HepG2 (cell line): ENCODE results near the gene SYT7. TPM values are rescaled to one million over a fixed set of nuclear protein-coding genes. Genes with fewer than 3 reads are reported as not detected.

Experiments used
- ATAC-seq: fragments of 200-7000 bp; cut with Tn5 transposase; 3 replicates; pipeline ENCODE4 v1.9.1; 2020; ENCODE audit warnings: mild to moderate bottlenecking, moderate library complexity
- BruUV-seq: library from RNA; stranded (reverse); fragments of 400-500 nt; replicated peaks from 2 replicates; lab custom pipeline; 2021; lab: Mats Ljungman, UMichigan
- CTCF ChIA-PET: fragments of 300-600 bp; formaldehyde crosslinking; extraction: SDS; loops from one replicate; lab custom pipeline; 2021; ENCODE audit warnings: low total read pairs, inconsistent platforms, low intra/inter-chr PET ratio; lab: Yijun Ruan, JAX
- POLR2A ChIA-PET: fragments of 350-600 bp; sonication (Branson Sonifier 250); formaldehyde crosslinking; loops from one replicate; lab custom pipeline; 2020; ENCODE audit warnings: antibody characterized with exemption, inconsistent platforms; lab: Yijun Ruan, JAX
- DNase-seq: peaks from one replicate; pipeline ENCODE4 v3.0.0-alpha.2; 2015; ENCODE audit warnings: low spot score
- FAIRE-seq: peaks from 3 replicates; lab custom pipeline; 2011; peaks lifted over from hg19 to GRCh38; lab: Jason Lieb, UNC
- H2AFZ ChIP-seq: one replicate; pipeline ENCODE4 v1.6.1; 2011; ENCODE audit warnings: low read length, inconsistent platforms
- H3K27ac ChIP-seq: fragments of 300-600 bp; 3 replicates; pipeline ENCODE4 v1.8.0; 2011; ENCODE audit warnings: mixed run types, mild to moderate bottlenecking, mixed read lengths, low read length, inconsistent platforms; ENCODE audit not compliant: insufficient read depth; ENCODE audit errors: extremely low read length
- H3K27me3 ChIP-seq, 2 experiments: fragments of 200-600 bp in 1 of 2; 2 replicates in 1 of 2; 3 replicates in 1 of 2; pipeline versions ENCODE4 v1.6.0 to v1.8.0; 2011; ENCODE audit warnings: low read length in 2 of 2, mild to moderate bottlenecking in 2 of 2, moderate library complexity in 2 of 2, inconsistent platforms in 1 of 2; ENCODE audit not compliant: insufficient read depth in 2 of 2, control insufficient read depth in 1 of 2
- H3K36me3 ChIP-seq, 2 experiments: fragments of 200-600 bp in 1 of 2; replicated peaks in 1 of 2; 2 replicates in 1 of 2; 3 replicates in 1 of 2; pipeline versions ENCODE4 v1.5.1 to v1.8.0; 2011; ENCODE audit warnings: low read length in 2 of 2, inconsistent platforms in 1 of 2; ENCODE audit not compliant: insufficient read depth in 2 of 2, control insufficient read depth in 1 of 2
- H3K4me1 ChIP-seq: 2 replicates; pipeline ENCODE4 v1.5.1; 2012; ENCODE audit warnings: low read length, inconsistent platforms; ENCODE audit not compliant: insufficient read depth
- H3K4me2 ChIP-seq: 2 replicates; pipeline ENCODE4 v1.6.0; 2011; ENCODE audit warnings: low read depth, low read length, inconsistent platforms
- H3K4me3 ChIP-seq, 3 experiments: fragments of 200-600 bp in 1 of 3; sonication (generic), shearing (Covaris generic) in 1 of 3; replicated peaks in 1 of 3; 2 replicates each; pipeline ENCODE4 v1.5.1; 2011 to 2016; ENCODE audit warnings: low read length in 3 of 3, inconsistent platforms in 2 of 3, low read depth in 2 of 3, mild to moderate bottlenecking in 2 of 3, control low read depth in 1 of 3, mixed read lengths in 1 of 3; ENCODE audit not compliant: insufficient read depth in 1 of 3
- H3K79me2 ChIP-seq: one replicate; pipeline ENCODE4 v1.6.1; 2011; ENCODE audit warnings: low read length, inconsistent platforms; ENCODE audit not compliant: insufficient read depth
- H3K9ac ChIP-seq: 2 replicates; pipeline ENCODE4 v1.6.0; 2011; ENCODE audit warnings: mild to moderate bottlenecking, low read depth, low read length, inconsistent platforms; ENCODE audit not compliant: insufficient read depth
- H3K9me3 ChIP-seq: 2 replicates; pipeline ENCODE4 v1.5.1; 2012; ENCODE audit warnings: mild to moderate bottlenecking, low read length
- H4K20me1 ChIP-seq: 2 replicates; pipeline ENCODE4 v1.6.0; 2011; ENCODE audit warnings: inconsistent platforms, mild to moderate bottlenecking, low read length, moderate library complexity; ENCODE audit not compliant: insufficient read depth
- ARID3A ChIP-seq: IDR thresholded peaks from 2 replicates; pipeline ENCODE4 v1.6.1; 2012; ENCODE audit warnings: low read depth, low read length, improper control_type of control experiment
- BATF2 ChIP-seq: sonication (generic); formaldehyde crosslinking; IDR thresholded peaks from 2 replicates; pipeline ENCODE4 v1.8.0; 2022; ENCODE audit warnings: mild to moderate bottlenecking, missing genetic modification reagents, moderate library complexity
- CSRNP1 ChIP-seq: sonication (generic); formaldehyde crosslinking; IDR thresholded peaks from 2 replicates; pipeline ENCODE4 v1.8.1; 2023; ENCODE audit warnings: mild to moderate bottlenecking, missing genetic modification reagents
- GLMP ChIP-seq: sonication (generic); formaldehyde crosslinking; IDR thresholded peaks from 2 replicates; pipeline ENCODE4 v1.9.0; 2021; ENCODE audit warnings: missing genetic modification reagents, mild to moderate bottlenecking, borderline replicate concordance
- JUN ChIP-seq: sonication (generic); formaldehyde crosslinking; IDR thresholded peaks from 2 replicates; pipeline ENCODE4 v1.4.0; 2020; ENCODE audit warnings: mild to moderate bottlenecking, missing genetic modification reagents
- MAFG ChIP-seq: sonication (generic); formaldehyde crosslinking; IDR thresholded peaks from 2 replicates; pipeline ENCODE4 v1.5.1; 2020; ENCODE audit warnings: mild to moderate bottlenecking, missing genetic modification reagents
- NBN ChIP-seq: fragments of 450-650 bp; conservative IDR thresholded peaks from 2 replicates; pipeline ENCODE4 v1.6.1; 2017
- RFXAP ChIP-seq: sonication (generic); formaldehyde crosslinking; IDR thresholded peaks from 2 replicates; pipeline ENCODE4 v1.4.0; 2020; ENCODE audit warnings: missing genetic modification reagents, borderline replicate concordance
- YEATS4 ChIP-seq: sonication (generic); formaldehyde crosslinking; IDR thresholded peaks from 2 replicates; pipeline ENCODE4 v1.4.0; 2020; ENCODE audit warnings: missing genetic modification reagents, borderline replicate concordance
- ZNF10 ChIP-seq: sonication (generic); formaldehyde crosslinking; IDR thresholded peaks from 2 replicates; pipeline ENCODE4 v1.4.0; 2020; ENCODE audit warnings: mild to moderate bottlenecking, low read depth, missing genetic modification reagents, borderline replicate concordance
- ZNF605 ChIP-seq: sonication (generic); formaldehyde crosslinking; IDR thresholded peaks from 2 replicates; pipeline ENCODE4 v1.8.0; 2022; ENCODE audit warnings: mild to moderate bottlenecking, missing genetic modification reagents
- ZNF646 ChIP-seq: sonication (generic); formaldehyde crosslinking; IDR thresholded peaks from 2 replicates; pipeline ENCODE4 v1.9.0; 2021; ENCODE audit warnings: mild to moderate bottlenecking, missing genetic modification reagents
- WGBS: methylation state at CpG from one replicate; pipeline ENCODE4 v1.1.6; 2017; ENCODE audit warnings: low lambda C conversion rate; 5-methylcytosine and 5-hydroxymethylcytosine counted together
- in situ Hi-C: cut with HindIII; loops from 2 replicates; pipeline ENCODE4 v1.10.0; 2017; ENCODE audit warnings: low pct_unique_long_range_greater_than_20kb; ENCODE audit not compliant: extremely low pct_ligation_motif_present
- intact Hi-C: fragments of 100-400 bp; cut with micrococcal nuclease; formaldehyde crosslinking; loops from one replicate; pipeline ENCODE4 v1.10.0; 2022; ENCODE audit not compliant: unreplicated experiment
- polyA plus RNA-seq, 8 experiments: library from polyadenylated mRNA; depleted of rRNA in 3 of 8; stranded (reverse) in 7 of 8; unstranded in 1 of 8; fragments of >200 nt; fragmentation: Illumina TruSeq in 4 of 8; extraction: Trizol in 4 of 8; gene quantifications; 2 replicates each; pipeline versions ENCODE4 v1.2.1 to v1.2.3, GENCODE V29; 2011 to 2016; ENCODE audit warnings: low read depth in 4 of 8, missing spikeins in 1 of 8, mixed read lengths in 1 of 8; ENCODE audit not compliant: insufficient read depth in 1 of 8
- total RNA-seq, 5 experiments: library from RNA; depleted of rRNA; stranded (reverse); fragments of >200 nt; fragmentation: Illumina TruSeq; extraction: Trizol; gene quantifications; 2 replicates each; pipeline ENCODE4 v1.2.3, GENCODE V29; 2016; ENCODE audit warnings: low read depth in 1 of 5

The SYT7 gene
- total and polyA plus RNA-seq, 2 of the 13 experiments (the other 11 are each of a cell fraction or from before 2014, with no cell fraction given), result 1.4 to 4.4 TPM

GRCh38 chr11:61497876-61498275 is 83.0 kb downstream of the SYT7 start (continued):
- no peak for TF ChIP-seq ARID3A
- TF ChIP-seq NBN, result no peak
- TF ChIP-seq BATF2, result no peak
- no peak for TF ChIP-seq GLMP (CRISPR knock-in tag)
- no peak for TF ChIP-seq JUN (CRISPR knock-in tag)
- TF ChIP-seq ZNF605, result no peak
- no peak for TF ChIP-seq CSRNP1
- no peak for TF ChIP-seq ZNF10 (CRISPR knock-in tag)

- 31% methylated on average over 2 of the region's 2 CpGs for WGBS
- in situ Hi-C loops, result no loop called here
- ATAC-seq, result no peak
These were observed 83.4 kb downstream of the SYT7 start for GRCh38 chr11:61497473-61497872.

More at GRCh38 chr11:61497473-61497872, 83.4 kb downstream of the SYT7 start:
- Histone ChIP-seq H4K20me1 (no peaks in the 10 kb centered on the region), H3K79me2 (no peaks in the 10 kb centered on the region), H3K4me3 (no peak overlapping the region), H3K27ac (no peak overlapping the region), H3K9me3 (no peaks in the 10 kb centered on the region), H3K4me2 (no peak overlapping the region), H3K36me3 (no peaks in the 10 kb centered on the region), H3K27me3 (peaks cover 3 to 5% of the 10 kb centered on the region in 2 experiments; a peak in 2 of 5 replicates), H2AFZ (no peak overlapping the region), H3K4me1 (peaks cover 21% of the 10 kb centered on the region), H3K9ac (no peak overlapping the region)
- TF ChIP-seq RFXAP (no peak), ZNF646 (CRISPR knock-in tag) (peak; percentile 35; the same call in 1 of the 2 replicates), MAFG (CRISPR knock-in tag) (no peak), YEATS4 (no peak)
- ChIA-PET CTCF (no interaction called here), POLR2A (no interaction called here)
- intact Hi-C loops, result no loop called here
- FAIRE-seq (no peak), DNase-seq (no peak)
- BruUV-seq, result no TSS peak
